NT2/D1 (cell line): ENCODE results near the gene SRBD1.

Experiments
- YY1 ChIP-seq: IDR thresholded peaks from 2 replicates; pipeline ENCODE4 v1.6.1; 2011; ENCODE audit not compliant: insufficient read length, insufficient read depth
- ZNF274 ChIP-seq: IDR thresholded peaks from 2 replicates; pipeline ENCODE4 v1.6.1; 2011; ENCODE audit warnings: mild to moderate bottlenecking, low read depth, low read length

GRCh38 chr2:45626387-45627221 lies 15.5 kb upstream of the SRBD1 start:
- TF ChIP-seq YY1 (no peak), ZNF274 (no peak)
